Neural progenitor cell (in vitro differentiated cells): ENCODE results near the gene OLFML2B. TPM values are rescaled to one million over a fixed set of nuclear protein-coding genes. Genes with fewer than 3 reads are reported as not detected.

Experiments used
- DNase-seq: peaks from one replicate; pipeline ENCODE4 v3.0.0-alpha.2; 2016; ENCODE audit warnings: low spot score
- H2AFZ ChIP-seq: fragments of 200-600 bp; sonication (generic); replicated peaks from 2 replicates; pipeline ENCODE4 v1.6.1; 2016; ENCODE audit warnings: antibody characterized with exemption
- H3F3A ChIP-seq: fragments of 200-600 bp; sonication (generic); 2 replicates; pipeline ENCODE4 v1.6.1; 2016; ENCODE audit warnings: antibody characterized with exemption, low read depth
- H3K27ac ChIP-seq: fragments of 200-600 bp; sonication (generic); 2 replicates; pipeline ENCODE4 v1.5.1; 2016; ENCODE audit warnings: mild to moderate bottlenecking
- H3K27me3 ChIP-seq: fragments of 200-600 bp; sonication (generic); 2 replicates; pipeline ENCODE4 v1.6.1; 2016; ENCODE audit warnings: mild to moderate bottlenecking, moderate library complexity
- H3K36me3 ChIP-seq: fragments of 200-600 bp; sonication (generic); 2 replicates; pipeline ENCODE4 v1.5.1; 2016
- H3K4me1 ChIP-seq: fragments of 200-600 bp; sonication (generic); 2 replicates; pipeline ENCODE4 v1.6.1; 2016; ENCODE audit warnings: mixed run types
- H3K4me2 ChIP-seq: fragments of 200-600 bp; sonication (generic); 2 replicates; pipeline ENCODE4 v1.6.1; 2016
- H3K4me3 ChIP-seq: fragments of 200-600 bp; sonication (generic); 2 replicates; pipeline ENCODE4 v1.5.1; 2016
- H3K79me2 ChIP-seq: fragments of 200-600 bp; sonication (generic); 2 replicates; pipeline ENCODE4 v1.6.1; 2016; ENCODE audit warnings: low read depth
- H3K9ac ChIP-seq: fragments of 200-600 bp; sonication (generic); 2 replicates; pipeline ENCODE4 v1.6.1; 2016
- H3K9me3 ChIP-seq: fragments of 200-600 bp; sonication (generic); 2 replicates; pipeline ENCODE4 v1.5.1; 2016; ENCODE audit warnings: low read depth
- H4K20me1 ChIP-seq: fragments of 200-600 bp; sonication (generic); 2 replicates; pipeline ENCODE4 v1.6.1; 2016; ENCODE audit warnings: low read depth
- H3K27ac Mint-ChIP-seq: 3 replicates; pipeline ENCODE4 v1.8.0; 2021; ENCODE audit warnings: mixed read lengths
- H3K27me3 Mint-ChIP-seq: 2 replicates; pipeline ENCODE4 v1.8.0; 2022; ENCODE audit warnings: low read depth, mild to moderate bottlenecking, inconsistent platforms, moderate library complexity, mixed read lengths; ENCODE audit not compliant: insufficient read depth
- H3K36me3 Mint-ChIP-seq: 3 replicates; pipeline ENCODE4 v1.8.0; 2021; ENCODE audit warnings: mixed read lengths
- H3K4me1 Mint-ChIP-seq: 3 replicates; pipeline ENCODE4 v1.8.0; 2021; ENCODE audit warnings: mixed read lengths
- H3K4me3 Mint-ChIP-seq: 3 replicates; pipeline ENCODE4 v1.8.0; 2021; ENCODE audit warnings: mild to moderate bottlenecking, moderate library complexity, mixed read lengths
- H3K9me3 Mint-ChIP-seq: 3 replicates; pipeline ENCODE4 v1.8.0; 2020; ENCODE audit warnings: mixed read lengths
- EZH2 ChIP-seq: fragments of 200-600 bp; sonication (generic); IDR thresholded peaks from 2 replicates; pipeline ENCODE4 v1.6.1; 2017; ENCODE audit warnings: antibody characterized with exemption, mild to moderate bottlenecking, moderate library complexity
- EZH2phosphoT487 ChIP-seq: fragments of 200-600 bp; sonication (generic); IDR thresholded peaks from 2 replicates; pipeline ENCODE4 v1.6.1; 2017; ENCODE audit warnings: antibody characterized with exemption
- total RNA-seq: library from RNA; depleted of rRNA; stranded (reverse); fragments of >200 nt; gene quantifications from 2 replicates; pipeline ENCODE4 v1.2.3, GENCODE V29; 2015; ENCODE audit warnings: low replicate concordance
- TF ChIP-seq, protein P1 (sequence below): fragments of 200-600 bp; sonication (generic); IDR thresholded peaks from 2 replicates; pipeline ENCODE4 v1.5.1; 2017; ENCODE audit warnings: antibody characterized with exemption, mild to moderate bottlenecking

The OLFML2B gene
- total RNA-seq, 1 donor from 2014 or later: 1.3 TPM

DNA sequence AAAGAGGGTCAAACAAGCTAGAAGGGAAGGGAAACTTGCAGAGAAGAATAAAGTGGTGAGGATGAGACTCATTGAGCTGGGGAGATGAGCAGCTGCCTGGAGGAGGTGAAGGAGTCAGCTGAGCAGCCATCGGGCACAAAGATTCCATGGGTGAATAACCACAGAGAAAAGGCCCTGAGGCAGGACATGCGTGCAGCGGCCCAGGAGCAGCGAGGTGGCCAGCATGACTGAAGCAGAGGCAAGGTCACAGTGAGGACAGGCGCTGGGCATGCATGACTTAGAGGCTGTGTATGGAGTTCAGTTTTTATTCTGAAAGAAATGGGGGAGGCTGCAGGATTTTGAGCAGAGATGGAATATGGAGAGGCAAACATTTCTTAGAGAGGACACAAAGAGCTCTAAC lies 24.9 kb downstream of the OLFML2B start:
- Histone ChIP-seq H3K36me3 (no peaks in the 10 kb centered on the region), H3K79me2 (no peaks in the 10 kb centered on the region), H3K9me3 (no peaks in the 10 kb centered on the region), H3K4me1 (no peaks in the 10 kb centered on the region), H3K4me3 (no peak overlapping the region), H3K9ac (no peak overlapping the region), H2AFZ (no peak overlapping the region), H4K20me1 (no peaks in the 10 kb centered on the region), H3F3A (no peaks in the 10 kb centered on the region), H3K27me3 (no peaks in the 10 kb centered on the region), H3K27ac (no peak overlapping the region), H3K4me2 (no peak overlapping the region)
- Mint-ChIP-seq H3K4me1 (peaks cover 4% of the 10 kb centered on the region), H3K9me3 (no peaks in the 10 kb centered on the region), H3K36me3 (no peaks in the 10 kb centered on the region), H3K27ac (no peak overlapping the region), H3K4me3 (no peak overlapping the region), H3K27me3 (peaks cover 5% of the 10 kb centered on the region)
- no peak for DNase-seq
- TF ChIP-seq, protein P1, sequence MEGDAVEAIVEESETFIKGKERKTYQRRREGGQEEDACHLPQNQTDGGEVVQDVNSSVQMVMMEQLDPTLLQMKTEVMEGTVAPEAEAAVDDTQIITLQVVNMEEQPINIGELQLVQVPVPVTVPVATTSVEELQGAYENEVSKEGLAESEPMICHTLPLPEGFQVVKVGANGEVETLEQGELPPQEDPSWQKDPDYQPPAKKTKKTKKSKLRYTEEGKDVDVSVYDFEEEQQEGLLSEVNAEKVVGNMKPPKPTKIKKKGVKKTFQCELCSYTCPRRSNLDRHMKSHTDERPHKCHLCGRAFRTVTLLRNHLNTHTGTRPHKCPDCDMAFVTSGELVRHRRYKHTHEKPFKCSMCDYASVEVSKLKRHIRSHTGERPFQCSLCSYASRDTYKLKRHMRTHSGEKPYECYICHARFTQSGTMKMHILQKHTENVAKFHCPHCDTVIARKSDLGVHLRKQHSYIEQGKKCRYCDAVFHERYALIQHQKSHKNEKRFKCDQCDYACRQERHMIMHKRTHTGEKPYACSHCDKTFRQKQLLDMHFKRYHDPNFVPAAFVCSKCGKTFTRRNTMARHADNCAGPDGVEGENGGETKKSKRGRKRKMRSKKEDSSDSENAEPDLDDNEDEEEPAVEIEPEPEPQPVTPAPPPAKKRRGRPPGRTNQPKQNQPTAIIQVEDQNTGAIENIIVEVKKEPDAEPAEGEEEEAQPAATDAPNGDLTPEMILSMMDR: no peak
- TF ChIP-seq EZH2 (no peak), EZH2phosphoT487 (no peak)

DNA sequence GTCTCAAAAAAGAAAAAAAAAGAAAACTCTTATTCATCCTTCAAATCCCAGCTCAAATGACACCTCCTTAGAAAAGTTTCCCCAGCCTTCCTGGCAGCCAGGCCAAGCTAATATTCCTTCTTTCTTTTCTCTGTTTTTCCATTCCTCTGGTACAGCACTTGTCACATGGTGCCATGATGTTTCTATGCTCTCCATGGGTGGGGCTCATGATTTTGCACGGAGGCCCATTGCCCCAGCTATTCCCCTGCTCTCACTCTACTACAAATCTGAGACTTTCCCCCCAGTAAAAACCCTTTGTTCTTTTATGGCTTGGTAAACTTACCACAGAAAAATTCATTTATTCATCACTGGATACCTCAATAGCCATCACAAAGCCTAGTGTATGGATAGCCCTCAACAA lies 26.5 kb downstream of the OLFML2B start:
- no peaks in the 10 kb centered on the region for H3K4me1 ChIP-seq
- no peaks in the 10 kb centered on the region for H3K36me3 ChIP-seq
- no peak overlapping the region for H2AFZ ChIP-seq
- H3K4me3 ChIP-seq: no peak overlapping the region
- no peak for DNase-seq
- no peak overlapping the region for H3K27ac ChIP-seq
- H4K20me1 ChIP-seq: no peaks in the 10 kb centered on the region
- Mint-ChIP-seq H3K4me1 (no peaks in the 10 kb centered on the region), H3K9me3 (no peaks in the 10 kb centered on the region), H3K36me3 (peaks cover 6% of the 10 kb centered on the region), H3K27me3 (peaks cover 4% of the 10 kb centered on the region), H3K4me3 (no peak overlapping the region), H3K27ac (no peak overlapping the region)
- TF ChIP-seq, protein P1: no peak
- TF ChIP-seq EZH2phosphoT487 (no peak), EZH2 (no peak)
- H3K9me3 ChIP-seq: no peaks in the 10 kb centered on the region
- H3K27me3 ChIP-seq: no peaks in the 10 kb centered on the region
- H3K9ac ChIP-seq: no peak overlapping the region
- H3K79me2 ChIP-seq: no peaks in the 10 kb centered on the region
- H3F3A ChIP-seq: no peaks in the 10 kb centered on the region
- H3K4me2 ChIP-seq: no peak overlapping the region

DNA sequence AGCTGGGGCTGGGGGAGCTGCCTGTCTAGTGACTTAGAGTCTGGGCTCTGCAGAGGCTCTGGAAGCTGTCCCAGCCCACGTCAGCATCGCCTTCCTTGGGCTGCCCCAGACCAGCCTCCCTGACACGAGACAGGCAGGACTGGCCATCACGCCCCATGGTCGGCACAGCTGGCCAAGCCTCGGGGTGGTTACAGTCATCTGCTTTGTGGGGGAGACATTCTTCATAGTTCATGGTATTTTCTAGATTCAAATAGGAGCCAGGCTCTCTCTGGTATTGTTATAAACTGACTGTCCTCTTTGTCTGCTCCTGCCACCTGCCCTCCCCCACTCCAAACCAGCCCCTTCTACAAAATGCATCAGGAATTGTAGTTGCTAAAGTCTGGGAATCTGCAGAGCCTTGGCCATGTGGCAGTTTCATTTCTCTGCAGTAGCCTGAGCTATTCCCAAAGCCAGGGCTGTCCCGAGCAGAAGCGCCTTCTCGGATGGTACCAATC lies 29.4 kb downstream of the OLFML2B start:
- TF ChIP-seq, protein P1: no peak
- DNase-seq: no peak
- Mint-ChIP-seq H3K4me3 (no peak overlapping the region), H3K27ac (no peak overlapping the region), H3K27me3 (peaks cover 4% of the 10 kb centered on the region), H3K9me3 (peaks cover 5% of the 10 kb centered on the region), H3K36me3 (peaks cover 6% of the 10 kb centered on the region), H3K4me1 (no peaks in the 10 kb centered on the region)
- Histone ChIP-seq H2AFZ (no peak overlapping the region), H3K9me3 (no peaks in the 10 kb centered on the region), H3K9ac (no peak overlapping the region), H3K27me3 (no peaks in the 10 kb centered on the region), H4K20me1 (no peaks in the 10 kb centered on the region), H3K79me2 (no peaks in the 10 kb centered on the region), H3K4me2 (no peak overlapping the region), H3K27ac (no peak overlapping the region), H3K4me1 (no peaks in the 10 kb centered on the region), H3F3A (no peaks in the 10 kb centered on the region), H3K36me3 (no peaks in the 10 kb centered on the region), H3K4me3 (no peak overlapping the region)

DNA sequence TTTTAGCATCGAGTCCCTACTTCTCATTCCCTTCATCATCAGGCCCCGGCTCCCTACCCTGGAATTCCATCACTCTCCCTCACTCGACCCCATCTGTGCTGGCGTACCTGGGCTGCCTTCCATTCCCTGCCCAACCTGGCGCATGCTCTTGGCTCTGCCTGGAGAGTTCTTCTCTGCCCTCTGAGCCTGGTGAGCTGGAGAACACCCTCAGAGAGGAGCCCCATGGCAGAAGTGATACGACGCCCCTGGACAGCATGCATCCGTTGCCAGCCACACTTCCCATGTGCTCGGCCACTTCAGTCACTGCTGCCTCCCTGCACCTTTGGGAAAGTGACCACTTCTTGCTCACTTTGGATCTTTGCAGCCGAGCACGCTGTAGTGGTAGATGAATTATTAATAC lies 30.1 kb downstream of the OLFML2B start:
- peaks cover 9% of the 10 kb centered on the region for H3K9me3 Mint-ChIP-seq
- Histone ChIP-seq H3K4me2 (no peak overlapping the region), H4K20me1 (no peaks in the 10 kb centered on the region), H3K4me3 (no peak overlapping the region), H3K9me3 (no peaks in the 10 kb centered on the region), H3K27me3 (no peaks in the 10 kb centered on the region), H3K9ac (no peak overlapping the region), H3K4me1 (no peaks in the 10 kb centered on the region), H2AFZ (no peak overlapping the region), H3K27ac (no peak overlapping the region), H3K79me2 (no peaks in the 10 kb centered on the region), H3F3A (no peaks in the 10 kb centered on the region), H3K36me3 (no peaks in the 10 kb centered on the region)
- no peak overlapping the region for H3K4me3 Mint-ChIP-seq
- no peak for DNase-seq
- TF ChIP-seq EZH2phosphoT487 (no peak), EZH2 (no peak)
- TF ChIP-seq, protein P1: no peak
- peaks cover 9% of the 10 kb centered on the region for H3K36me3 Mint-ChIP-seq
- H3K27me3 Mint-ChIP-seq: peaks cover 4% of the 10 kb centered on the region
- no peaks in the 10 kb centered on the region for H3K4me1 Mint-ChIP-seq
- no peak overlapping the region for H3K27ac Mint-ChIP-seq
